Fibroblast of upper back skin (primary cell): ENCODE data around the gene GABRG3.

Source experiments
- DNase-seq: peaks from one replicate; pipeline ENCODE4 v3.0.0-alpha.2; 2013

GABRG3 gene

DNA sequence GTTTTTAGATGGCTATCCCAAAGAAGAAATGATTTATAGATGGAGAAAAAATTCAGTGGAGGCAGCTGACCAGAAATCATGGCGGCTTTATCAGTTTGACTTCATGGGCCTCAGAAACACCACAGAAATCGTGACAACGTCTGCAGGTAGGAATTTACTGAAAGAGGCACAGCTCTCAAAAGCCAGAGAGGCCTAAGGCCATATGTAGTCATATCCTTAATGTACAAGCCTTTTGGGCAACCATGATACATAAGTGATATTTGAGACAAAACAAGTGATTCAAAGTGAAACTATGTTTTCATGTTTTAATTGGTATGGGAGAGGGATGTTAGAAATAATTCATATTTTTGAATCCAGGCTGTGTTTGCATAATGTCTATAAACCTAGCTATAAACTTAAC is 509.7 kb downstream of the GABRG3 start:
- no peak for DNase-seq

DNA sequence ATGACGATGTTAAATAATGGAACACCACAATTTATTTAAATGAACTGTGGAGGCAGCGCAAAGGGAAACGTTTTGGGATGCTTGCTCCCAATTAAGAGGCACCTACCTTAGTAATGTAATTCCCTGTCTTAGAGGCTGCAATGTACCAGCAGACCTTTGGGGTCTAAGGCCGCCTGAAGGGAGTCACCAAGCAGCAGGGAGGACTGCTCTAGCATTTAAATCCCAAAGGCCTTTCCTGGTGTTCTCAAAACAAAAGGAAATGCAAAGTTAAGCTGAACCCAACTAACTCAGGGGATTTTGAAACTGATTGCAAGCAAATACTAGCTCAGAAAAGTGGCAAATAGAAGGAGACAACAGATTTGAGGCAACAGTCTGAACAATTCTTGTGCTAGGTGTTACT is 510.8 kb downstream of the GABRG3 start:
- DNase-seq, result no peak

DNA sequence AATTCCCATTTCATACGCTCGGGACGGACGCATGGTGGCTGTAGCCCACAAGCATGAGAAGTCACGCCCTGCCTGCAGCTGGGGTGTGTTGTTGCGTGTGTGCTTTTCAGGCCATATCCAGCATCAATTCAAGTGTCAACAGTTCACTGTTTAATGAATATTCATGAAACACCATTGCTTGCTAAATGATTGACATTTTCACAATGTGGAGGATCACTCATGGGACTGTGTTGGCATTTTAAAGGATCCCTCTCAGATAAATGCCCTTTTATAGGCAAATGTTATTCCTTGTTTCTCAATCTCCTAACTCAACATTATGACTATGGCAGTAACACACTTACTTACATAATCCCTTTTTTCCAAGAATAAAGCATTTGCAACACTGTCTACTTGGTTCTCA is 511.3 kb downstream of the GABRG3 start:
- no peak for DNase-seq

DNA sequence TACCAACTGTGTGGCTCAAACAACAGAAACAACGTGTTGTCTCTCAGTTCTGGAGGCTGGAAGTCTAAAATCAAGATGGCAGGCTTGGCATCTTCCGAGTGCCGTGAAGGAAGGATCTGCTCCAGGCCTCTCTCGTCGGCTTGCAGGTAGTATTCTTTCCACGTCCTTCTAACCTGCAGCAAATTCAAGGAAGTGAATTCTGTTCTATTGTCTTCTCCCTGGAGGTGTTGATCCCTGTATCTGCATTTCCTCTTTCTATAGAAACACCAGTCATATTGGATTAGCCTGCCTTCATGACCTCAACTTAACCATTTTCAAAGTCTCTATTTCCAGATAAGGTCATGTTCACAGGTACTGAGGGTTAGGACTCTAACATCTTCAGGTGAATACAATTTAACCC is 512.1 kb downstream of the GABRG3 start:
- DNase-seq, result no peak

DNA sequence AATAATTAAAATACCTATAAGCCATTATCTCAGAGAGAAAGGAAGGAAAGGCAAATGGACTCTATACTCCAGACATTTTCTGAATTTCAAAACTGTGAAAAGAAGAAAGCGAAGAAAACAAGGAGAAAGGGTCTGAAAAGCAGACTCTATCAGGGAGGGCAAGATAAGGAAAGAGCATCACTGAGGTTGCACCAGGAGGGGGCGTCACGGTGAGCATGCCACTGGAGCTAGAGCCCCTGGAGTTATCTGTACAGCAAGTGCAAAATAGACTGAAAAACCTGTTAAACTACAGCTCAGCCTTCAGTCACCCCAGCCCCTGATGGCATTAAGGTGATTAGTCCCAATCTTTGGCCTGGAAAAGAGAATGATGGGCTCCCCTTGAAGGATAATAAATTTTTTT is 514.3 kb downstream of the GABRG3 start:
- DNase-seq, result no peak

DNA sequence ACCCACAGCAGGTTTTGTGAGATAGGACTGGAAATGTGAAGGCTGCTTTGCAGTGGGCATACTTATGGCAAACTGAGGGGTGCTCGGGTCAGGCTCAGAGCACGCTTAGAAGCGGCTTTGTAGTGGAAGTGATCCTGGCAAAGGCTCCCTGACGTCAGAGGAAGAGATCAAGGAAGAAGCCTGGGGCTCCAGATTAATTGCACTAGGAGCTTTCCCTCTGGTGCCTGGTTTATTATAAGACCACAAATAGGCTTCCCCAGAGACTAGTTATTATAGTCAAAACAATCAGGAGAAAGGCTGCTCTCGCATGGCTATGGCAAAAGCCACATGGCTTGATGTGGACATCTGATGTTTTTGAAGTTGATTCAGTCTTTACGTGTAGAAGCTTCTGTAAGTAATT is 515.1 kb downstream of the GABRG3 start:
- DNase-seq, result peak; percentile 64

DNA sequence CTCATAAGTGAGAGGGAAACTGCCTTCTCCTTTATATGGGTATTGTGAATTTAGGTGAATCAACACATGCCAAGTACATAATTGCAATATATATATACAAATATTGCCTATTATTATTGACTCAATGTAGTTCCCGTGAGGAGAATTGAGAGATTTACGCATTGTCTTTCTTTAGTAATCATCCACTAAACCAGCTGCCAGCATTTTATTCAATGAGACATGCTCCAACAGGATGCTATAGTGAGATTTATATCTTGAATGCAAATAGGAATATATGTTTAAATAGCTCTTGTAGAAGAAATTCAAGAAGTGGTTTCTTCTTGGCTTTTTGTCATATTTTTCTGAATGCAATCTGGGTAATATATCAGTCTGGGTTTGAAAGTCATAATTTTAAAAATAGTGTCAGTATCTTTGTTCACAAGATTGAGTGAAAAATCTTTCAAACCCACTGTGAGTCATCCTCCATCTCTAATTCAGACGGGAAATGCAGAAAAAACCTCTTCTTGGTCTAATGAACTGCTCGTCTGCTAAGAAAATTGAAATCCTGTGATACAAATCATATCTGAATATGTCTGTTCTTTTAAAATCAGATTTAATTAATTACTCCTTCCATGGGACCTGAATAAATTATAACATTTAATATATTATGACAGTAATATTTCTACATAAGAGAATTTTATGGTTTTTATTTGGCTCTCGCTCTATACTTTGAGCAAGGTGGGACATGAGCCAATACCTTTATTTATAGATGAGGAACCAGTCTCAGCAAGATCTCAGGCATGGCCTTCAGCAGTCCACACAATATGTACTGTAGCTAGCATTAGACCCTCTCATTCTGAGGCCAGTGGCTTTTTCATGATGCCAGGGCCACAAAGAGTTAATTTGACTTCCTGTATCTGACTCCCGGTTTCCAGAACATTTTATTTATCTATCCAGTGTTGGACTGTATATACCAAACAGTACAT is 516.0 kb downstream of the GABRG3 start:
- peak; percentile 88 for DNase-seq

DNA sequence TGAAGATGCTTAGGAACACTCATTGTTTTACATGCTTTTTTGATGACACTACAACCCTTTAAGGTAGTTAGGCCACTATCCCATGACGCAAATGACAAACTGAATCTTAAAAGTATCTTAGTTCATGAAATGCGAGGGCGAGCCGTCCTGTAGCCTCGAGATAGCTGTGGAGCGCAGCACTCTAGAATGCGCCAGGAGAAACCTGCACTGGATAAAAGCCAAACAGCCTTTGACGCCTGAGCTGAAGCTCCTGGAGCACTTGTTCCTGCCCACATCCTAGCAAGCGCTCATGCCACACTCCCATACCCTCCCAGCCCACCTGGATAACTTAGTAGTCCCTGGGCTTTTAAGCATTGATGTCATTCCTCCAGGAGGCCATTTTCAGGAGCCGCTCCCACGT is 516.9 kb downstream of the GABRG3 start:
- DNase-seq, result no peak

DNA sequence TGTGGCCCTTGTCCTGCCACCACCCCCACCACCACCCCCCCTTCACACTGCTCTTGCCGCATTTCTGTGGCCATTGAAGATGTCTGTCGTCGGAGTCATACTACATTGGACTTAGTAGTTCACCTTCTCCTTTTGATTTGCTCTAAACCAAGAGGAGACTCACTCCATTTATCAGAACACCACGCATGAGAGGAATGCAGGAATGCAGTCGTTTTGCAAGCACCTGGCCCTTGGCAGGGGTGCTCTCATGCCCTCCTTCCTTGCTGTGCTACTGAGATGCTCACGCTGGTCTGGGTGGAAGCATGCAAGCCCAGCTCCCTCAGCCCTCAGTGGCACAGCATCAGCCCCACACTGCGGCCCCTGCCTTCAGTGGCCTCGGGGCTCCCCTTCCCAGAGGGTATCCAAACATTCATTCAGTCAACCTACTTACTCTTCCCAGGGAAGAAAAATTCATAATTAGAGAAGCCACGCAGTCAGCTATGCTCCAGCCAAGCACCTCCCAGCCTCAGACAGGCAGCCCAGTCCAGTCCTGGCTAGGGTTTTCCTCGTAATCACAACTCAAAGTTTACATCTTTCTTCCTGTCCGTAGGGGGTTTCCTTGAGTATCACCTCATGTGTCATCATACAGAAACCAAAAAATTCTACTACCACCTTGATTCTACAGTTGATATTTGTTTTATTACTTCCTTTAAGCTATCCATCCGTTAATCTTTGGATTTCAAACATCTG is 520.0 kb downstream of the GABRG3 start:
- DNase-seq, result peak; percentile 44

DNA sequence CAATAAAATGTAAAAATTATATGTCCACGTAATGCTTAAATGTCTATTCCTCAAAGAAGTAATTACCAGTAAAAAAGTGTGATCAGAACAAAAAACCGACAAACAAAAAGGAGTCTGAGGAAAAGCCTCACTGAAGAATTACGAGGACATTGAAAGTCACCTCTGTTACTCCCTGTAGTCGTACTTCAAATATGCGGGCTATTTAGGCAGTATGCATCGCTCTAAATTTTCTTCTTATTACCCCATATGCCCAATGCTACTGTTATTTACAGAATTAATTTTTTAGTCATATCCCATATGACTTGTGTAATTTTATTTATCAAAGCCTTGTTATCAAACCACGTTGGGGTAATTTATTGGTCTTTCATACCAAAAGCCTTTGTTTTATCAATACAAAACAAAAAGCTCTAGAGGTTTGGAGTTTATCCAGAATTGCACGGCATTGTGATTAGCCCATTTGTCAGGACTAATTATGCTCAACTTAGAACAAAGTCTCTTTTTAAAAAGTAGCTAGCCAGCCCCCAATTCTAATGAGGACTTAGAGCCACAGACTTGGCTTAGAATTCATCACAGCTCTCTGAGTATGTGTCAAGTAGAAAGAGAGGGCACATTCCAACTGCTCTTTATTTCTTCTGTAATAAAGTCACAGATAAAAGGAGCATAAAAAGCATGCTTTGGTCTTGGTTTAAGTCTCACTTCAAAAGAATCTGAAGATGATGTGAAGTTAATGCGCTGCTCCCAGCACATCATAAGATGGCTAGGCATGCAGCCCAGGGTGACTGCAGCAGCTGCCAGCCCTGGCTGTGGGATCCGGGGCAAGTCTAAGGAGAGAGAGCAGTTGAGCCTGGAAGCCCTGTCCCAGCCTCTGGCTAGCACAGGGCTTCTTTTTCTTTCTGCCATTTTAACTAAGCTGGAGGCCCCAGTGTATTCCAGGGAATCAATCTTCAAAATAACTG is 521.0 kb downstream of the GABRG3 start:
- peak; percentile 81 for DNase-seq

DNA sequence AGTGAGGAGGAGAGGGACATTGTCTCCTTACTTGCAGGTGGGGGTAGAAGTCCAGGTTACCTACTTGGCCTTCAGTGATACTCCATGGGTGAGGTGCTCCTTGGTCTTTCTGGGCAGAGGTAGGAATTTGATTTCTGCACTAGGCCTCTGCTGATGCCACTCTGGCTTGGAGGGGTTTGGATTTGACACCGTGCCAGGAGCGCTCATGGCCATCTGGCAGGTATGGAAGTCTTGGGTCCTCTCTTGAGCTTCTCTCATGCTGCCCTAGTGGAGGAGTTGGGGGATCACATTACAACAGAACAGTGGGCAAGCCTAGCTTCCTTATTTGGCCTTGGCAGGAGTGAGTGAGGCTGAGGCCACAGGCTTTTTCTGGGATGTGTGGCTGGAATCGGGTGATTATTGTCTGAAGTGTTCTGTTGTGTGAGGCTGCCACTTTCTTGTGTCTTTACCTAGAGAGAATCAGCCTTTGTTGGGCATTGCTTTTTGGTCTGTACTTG is 525.0 kb downstream of the GABRG3 start:
- DNase-seq, result no peak

DNA sequence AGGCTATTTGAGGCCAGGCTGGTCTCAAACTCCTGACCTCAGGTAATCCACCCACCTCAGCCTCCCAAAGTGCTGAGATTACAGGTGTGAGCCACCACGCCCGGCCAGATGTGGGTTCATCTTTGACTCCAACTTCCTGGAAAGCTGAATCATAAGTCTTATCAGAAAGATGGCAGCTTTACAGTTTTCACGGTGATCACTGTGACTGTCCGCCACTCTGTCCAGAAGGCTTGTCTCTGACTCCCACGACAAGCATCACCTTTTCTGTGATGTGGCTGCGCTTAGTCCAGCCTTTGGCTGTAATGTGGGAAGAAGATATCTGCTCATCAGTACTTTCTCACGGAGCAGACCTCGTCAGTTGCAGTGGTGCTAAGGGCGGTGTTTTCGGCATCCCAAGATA is 527.7 kb downstream of the GABRG3 start:
- no peak for DNase-seq

DNA sequence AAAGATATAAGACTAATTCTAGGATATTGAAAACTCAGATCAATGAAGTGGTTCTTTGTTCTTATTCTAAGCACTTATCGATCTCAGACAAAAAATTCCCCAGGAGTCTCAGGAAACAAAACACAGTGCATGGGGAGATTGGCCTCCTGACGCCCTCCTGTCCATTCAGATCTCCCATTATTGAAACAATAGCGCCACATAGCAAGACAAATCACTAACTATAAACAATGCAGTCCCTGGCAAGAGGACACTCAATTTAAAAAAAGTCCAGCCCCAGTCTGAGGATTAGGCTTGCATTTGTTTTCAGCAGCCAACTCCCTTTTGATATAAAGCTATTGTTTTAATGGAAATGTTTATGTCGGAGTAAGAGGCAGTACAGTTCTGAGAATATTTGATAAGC is 528.2 kb downstream of the GABRG3 start:
- DNase-seq, result no peak

DNA sequence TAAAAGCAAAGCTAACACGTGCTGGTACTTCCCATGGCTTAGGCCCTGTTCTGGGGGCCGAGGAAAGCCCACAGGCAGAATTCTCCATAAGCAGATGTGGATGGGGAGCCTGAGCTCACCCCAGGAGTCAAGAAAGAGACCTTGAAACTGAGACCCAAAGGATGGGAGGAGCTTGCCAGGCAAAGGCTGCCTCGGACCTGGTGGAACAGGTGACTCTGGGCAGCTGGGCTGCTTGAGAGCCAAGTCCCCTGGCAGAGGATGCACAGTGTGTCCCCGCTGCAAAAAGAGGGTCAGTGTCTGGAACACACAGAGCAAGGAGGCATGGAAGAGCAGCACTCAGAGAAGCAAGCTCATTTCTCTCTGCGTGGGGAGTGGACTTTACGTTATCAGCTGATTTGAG is 528.7 kb downstream of the GABRG3 start:
- DNase-seq, result no peak

DNA sequence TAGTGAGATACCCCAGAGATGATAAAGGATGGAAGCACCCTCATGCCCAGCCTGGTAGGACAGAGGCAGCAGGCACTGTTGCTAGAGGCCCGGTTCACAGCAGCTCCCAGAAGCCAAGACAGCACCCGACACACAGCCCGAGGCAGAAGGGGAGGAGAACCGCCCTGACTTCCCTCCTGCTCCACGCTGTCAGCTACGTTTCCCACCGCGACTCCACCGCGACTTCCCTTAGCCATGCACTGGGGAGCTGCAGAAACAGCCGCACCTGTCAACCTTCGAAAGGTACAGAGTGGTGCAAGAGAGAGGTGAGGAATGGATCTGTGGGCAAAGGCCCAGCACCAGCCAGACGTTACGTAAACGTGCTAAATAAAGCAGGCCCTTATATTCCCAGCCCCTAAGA is 529.2 kb downstream of the GABRG3 start:
- DNase-seq, result no peak

DNA sequence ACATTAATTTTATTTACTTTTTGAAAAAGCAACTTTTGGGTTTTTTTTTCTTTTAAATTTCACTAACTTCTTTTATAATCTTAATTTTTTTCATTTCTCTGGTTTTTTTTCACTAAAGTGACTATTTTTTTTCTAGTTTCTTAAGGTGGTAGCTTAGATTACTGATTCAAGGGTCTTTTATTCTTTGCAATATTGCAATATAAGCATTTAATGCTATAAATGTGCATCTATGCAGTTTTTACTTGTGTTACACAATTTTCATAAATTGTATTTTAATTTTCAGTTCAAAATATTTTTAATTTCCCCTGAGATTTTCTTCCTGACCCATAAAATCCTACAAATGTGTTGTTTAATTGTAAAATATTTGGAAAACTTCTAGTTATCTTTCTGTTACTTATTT is 535.8 kb downstream of the GABRG3 start:
- DNase-seq, result no peak

DNA sequence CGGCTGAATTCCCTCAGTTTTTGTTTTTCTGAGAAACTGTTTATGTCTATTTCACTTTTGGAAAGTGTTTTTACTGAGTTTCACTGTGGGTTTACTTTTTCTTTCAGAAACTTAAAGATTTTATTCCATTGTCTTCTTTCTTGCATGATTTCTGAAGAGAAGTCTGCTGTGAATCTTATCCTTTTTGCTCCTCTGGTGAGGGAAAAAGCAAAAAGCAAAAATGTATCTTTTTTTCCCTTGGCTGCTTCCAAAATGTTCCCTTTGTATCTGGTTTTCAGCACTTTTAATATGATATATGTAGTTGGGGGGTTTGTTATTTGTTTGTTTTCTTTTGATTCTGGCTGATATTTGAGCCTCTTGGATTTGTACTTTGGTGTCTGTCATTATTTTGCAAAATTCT is 538.0 kb downstream of the GABRG3 start:
- no peak for DNase-seq

DNA sequence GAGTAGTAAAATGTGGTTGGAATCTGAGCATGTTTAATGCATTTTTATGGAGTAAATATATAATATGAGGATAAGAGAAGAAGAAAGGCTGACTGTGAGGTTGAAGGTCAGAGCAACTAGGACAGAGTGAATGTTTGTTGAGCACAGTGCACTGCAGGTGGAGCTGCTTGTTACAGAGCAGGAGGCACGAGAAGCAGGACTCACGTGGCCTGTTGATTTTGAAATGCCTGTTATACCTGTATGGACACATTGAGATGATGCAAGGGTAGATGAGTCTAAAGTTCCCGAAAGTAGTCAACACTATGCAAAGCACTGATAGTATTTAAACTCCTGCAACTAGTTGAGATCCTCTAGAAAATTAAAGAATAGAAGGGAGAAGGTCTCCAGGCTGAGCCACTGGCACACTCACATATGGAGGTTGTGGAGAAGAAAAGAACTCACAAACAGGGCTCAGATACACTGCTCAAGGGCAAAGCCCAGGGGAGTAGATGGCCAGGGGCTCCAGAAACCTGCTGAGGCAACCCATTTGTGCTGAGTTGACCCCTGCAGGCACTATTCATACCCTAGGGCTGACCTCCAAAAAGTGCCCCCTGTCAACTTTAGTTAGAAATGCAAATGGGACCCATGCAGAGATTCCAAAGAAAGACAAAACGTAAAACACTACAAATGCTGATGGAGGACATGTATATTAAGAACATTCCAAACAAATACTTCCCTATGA is 541.5 kb downstream of the GABRG3 start:
- no peak for DNase-seq

DNA sequence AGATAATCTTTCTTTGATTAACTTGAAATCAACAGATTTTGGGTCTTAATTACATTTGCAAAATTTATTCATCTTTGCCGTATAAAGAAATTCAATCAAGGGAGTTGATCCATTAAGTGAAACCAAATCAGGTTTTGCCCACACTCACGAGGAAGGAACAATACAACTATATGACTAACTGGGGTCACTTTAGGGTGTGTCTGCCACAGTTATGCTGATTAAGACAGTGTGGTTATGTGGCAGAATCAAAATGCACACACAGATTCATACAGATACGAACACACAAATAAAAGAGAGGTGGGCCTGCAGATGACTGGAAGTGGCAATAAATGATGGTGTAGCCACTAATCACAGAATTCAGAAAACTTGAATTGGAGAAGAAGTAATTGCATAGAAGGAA is 543.5 kb downstream of the GABRG3 start:
- DNase-seq, result peak; percentile 3

DNA sequence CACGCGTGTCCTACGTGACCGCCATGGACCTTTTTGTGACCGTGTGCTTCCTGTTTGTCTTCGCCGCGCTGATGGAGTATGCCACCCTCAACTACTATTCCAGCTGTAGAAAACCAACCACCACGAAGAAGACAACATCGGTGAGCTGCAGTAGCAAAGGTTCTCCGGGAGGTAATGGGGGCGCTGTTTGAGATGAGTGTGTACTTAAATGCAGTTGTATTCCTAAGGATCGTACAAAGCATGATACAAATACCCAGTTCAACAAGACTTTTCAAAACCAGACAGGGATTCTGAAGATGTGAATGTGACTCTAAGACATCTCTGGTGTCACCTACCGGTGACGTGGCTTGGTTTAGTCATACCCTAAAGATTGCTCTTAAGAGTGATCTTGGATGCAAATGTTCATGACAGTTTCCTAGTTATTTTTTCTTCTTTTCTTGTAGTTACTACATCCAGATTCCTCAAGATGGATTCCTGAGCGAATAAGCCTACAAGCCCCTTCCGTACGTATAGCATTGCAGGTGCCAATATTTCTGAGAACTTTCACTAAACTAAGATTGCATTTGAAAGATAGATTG is 556.6 kb downstream of the GABRG3 start:
- no peak for DNase-seq

DNA sequence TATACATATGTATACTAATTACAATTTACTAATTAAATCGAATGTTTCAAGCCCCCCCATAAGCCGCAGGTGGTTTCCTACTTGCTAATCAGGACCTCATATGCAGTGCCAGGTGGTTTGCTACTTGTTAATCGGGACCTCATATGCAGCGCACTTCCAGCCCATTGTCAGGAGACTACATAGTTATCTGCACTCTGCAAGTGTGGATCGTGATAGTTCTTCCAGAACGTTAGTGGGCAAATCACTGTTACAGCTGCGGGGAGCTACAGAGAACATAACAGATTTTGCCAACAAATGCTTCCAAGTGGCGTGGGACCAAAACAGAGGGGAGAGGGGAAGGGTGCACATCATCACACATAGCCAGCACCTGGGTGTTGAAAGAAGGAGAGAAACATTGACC is 558.4 kb downstream of the GABRG3 start:
- DNase-seq, result no peak

DNA sequence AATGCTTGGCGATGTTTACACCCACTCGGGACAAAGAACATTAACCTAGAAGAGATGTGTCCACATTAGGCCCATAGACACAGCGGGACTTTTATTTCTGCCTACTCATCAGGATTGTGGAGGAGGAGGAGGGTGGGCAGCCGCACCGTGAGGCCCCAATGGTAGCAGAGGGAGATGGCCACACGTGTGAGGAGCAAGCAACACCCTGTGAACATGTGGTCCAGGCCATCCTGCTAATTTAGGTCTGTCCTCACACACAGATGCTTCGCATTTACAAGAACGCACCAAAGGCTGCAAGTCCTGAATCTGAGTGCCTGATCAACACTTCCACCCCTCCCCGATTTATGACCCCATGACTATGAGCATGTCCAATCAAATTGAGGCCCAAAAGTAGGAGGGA is 560.0 kb downstream of the GABRG3 start:
- no peak for DNase-seq
